Glomerular visceral epithelial cell (primary cell): Measurements from ENCODE around the gene SASH1.
"Not testable (repeated sequence)": the region's sequence is repeated elsewhere in the genome, so short reads cannot be mapped to it uniquely, and the experiment has no call there.

ENCODE experiments used
- DNase-seq: peaks from one replicate; pipeline ENCODE4 v3.0.0-alpha.2; 2016; ENCODE audit errors: extremely low spot score

SASH1 gene

GRCh38 chr6:148328876-148329555 is 13.6 kb upstream of the SASH1 start:
- DNase-seq: no peak

GRCh38 chr6:148329596-148330381 is 12.8 kb upstream of the SASH1 start:
- peak; percentile 35 for DNase-seq

GRCh38 chr6:148332088-148332487 is 10.6 kb upstream of the SASH1 start:
- no peak for DNase-seq

- no peak for DNase-seq
Measured at GRCh38 chr6:148336901-148337300, 5.7 kb upstream of the SASH1 start.

GRCh38 chr6:148339766-148340165 is 2.9 kb upstream of the SASH1 start:
- no peak for DNase-seq

GRCh38 chr6:148340586-148341297 is 1.9 kb upstream of the SASH1 start:
- DNase-seq: no peak

- no peak for DNase-seq
Measured at GRCh38 chr6:148342100-148342349, 613 bp upstream of the SASH1 start.

GRCh38 chr6:148343047-148343782 is 577 bp downstream of the SASH1 start:
- DNase-seq: no peak

- DNase-seq: no peak
Measured at GRCh38 chr6:148345176-148345575, 2.5 kb downstream of the SASH1 start.

- DNase-seq: no peak
Measured at GRCh38 chr6:148345578-148345977, 2.9 kb downstream of the SASH1 start.

- DNase-seq: no peak
Measured at GRCh38 chr6:148346681-148347440, 4.2 kb downstream of the SASH1 start.

- no peak for DNase-seq
Measured at GRCh38 chr6:148347441-148348054, 4.9 kb downstream of the SASH1 start.

- no peak for DNase-seq
Measured at GRCh38 chr6:148348335-148348734, 5.7 kb downstream of the SASH1 start.

GRCh38 chr6:148348778-148349177 is 6.1 kb downstream of the SASH1 start:
- DNase-seq: no peak

GRCh38 chr6:148349466-148349865 is 6.8 kb downstream of the SASH1 start:
- no peak for DNase-seq

GRCh38 chr6:148351309-148351708 is 8.7 kb downstream of the SASH1 start:
- no peak for DNase-seq

- not testable (repeated sequence) for DNase-seq
Measured at GRCh38 chr6:148352421-148352820, 9.8 kb downstream of the SASH1 start.

GRCh38 chr6:148358196-148358785 is 15.7 kb downstream of the SASH1 start:
- no peak for DNase-seq

GRCh38 chr6:148359228-148359627 is 16.6 kb downstream of the SASH1 start:
- DNase-seq: no peak

GRCh38 chr6:148364056-148364824 is 21.6 kb downstream of the SASH1 start:
- DNase-seq: peak; percentile 58
